ENCODE measurements around the gene SPRR3. TPM values are rescaled to one million over a fixed set of nuclear protein-coding genes. Genes with fewer than 3 reads are reported as not detected.

SPRR3 gene
- total and polyA plus RNA-seq, 2 experiments from 2014 or later = not detected

DNA sequence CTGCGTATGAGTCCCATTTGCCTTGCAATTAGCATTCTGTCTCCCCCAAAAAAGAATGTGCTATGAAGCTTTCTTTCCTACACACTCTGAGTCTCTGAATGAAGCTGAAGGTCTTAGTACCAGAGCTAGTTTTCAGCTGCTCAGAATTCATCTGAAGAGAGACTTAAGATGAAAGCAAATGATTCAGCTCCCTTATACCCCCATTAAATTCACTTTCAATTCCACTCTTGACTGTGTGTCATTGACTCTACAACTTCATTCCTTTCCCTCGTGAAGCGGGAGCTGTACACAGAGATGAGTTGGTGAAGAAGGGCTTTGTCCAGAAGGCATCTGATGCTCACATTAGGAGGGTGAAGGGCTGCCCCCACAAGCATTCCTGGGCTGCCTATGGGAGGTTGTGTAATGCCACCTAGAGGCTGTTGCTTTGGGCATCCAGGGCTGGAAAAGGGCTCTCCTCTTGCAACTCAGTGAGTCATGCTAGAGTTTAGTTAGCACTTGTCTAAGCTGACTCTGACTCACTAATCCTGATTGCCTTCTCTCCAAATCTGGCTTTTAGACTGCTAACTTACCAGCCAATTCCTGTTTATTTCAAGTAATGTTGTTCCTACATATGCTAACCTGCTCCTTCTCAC is 31.2 kb downstream of the SPRR3 start:
- no peak overlapping the region for H3K4me2 ChIP-seq (ENCODE audit: unreplicated experiment)
- no peaks in the 10 kb centered on the region for H3F3A ChIP-seq (ENCODE audit: insufficient read depth)
- TF ChIP-seq EZH2 (IDR thresholded peaks at IDR 0.05; ENCODE audit: insufficient read depth, poor library complexity, severe bottlenecking) = no peak
- no peak for TF ChIP-seq EZH2phosphoT487 (IDR thresholded peaks at IDR 0.05; ENCODE audit: insufficient read depth, low read depth)
- H4K20me1 ChIP-seq (ENCODE audit: insufficient read depth) = no peaks in the 10 kb centered on the region
- H3K4me3 ChIP-seq = no peak overlapping the region
- 44 to 48% methylated on average over 3 of the region's 3 CpGs for WGBS, 2 experiments (ENCODE audit: low coverage in 1 of 2, low lambda C conversion rate in 2 of 2, missing lambda C conversion rate in 2 of 2)
- no peak overlapping the region for H3K9ac ChIP-seq
- H3K79me2 ChIP-seq (ENCODE audit: insufficient read depth) = no peaks in the 10 kb centered on the region
- DNase-seq = peak; percentile 88
- no peaks in the 10 kb centered on the region for H3K36me3 ChIP-seq (ENCODE audit: low read depth)
- no peak overlapping the region for H3K27ac ChIP-seq
- H2AFZ ChIP-seq = no peak overlapping the region
- no peaks in the 10 kb centered on the region for H3K9me3 ChIP-seq (ENCODE audit: low read depth)
- in situ Hi-C loops (cut with MboI) = no loop called here
- no peaks in the 10 kb centered on the region for H3K4me1 ChIP-seq (ENCODE audit: insufficient read depth)
- H3K9me2 ChIP-seq (ENCODE audit: insufficient read depth) = no peaks in the 10 kb centered on the region
- H3K27me3 ChIP-seq (replicated peaks; ENCODE audit: insufficient read depth) = 0 out of 2 replicates have a peak, but pooled peaks cover 4% of the 10 kb centered on the region

DNA sequence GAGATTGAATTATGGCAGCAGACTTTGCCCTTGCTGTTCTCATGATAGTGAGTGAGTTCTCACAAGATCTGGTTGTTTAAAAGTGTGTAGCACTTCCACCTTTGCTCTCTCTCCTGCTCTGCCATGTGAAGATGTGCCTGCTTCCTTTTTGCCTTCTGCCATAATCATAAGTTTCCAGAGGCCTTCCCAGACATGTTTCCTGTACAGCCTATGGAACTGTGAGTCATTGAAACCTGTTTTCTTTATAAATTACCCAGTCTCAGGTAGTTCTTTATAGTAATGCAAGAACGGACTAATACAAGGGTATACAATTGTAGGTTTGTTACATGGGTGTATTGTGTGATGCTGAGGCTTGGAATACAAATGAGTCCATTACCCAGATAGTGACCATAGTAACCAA is 33.7 kb downstream of the SPRR3 start:
- in situ Hi-C loops (cut with MboI) = no loop called here
- Histone ChIP-seq H3K4me3 (no peak overlapping the region), H3K9me2 (ENCODE audit: insufficient read depth) (no peaks in the 10 kb centered on the region), H2AFZ (no peak overlapping the region), H3F3A (ENCODE audit: insufficient read depth) (no peaks in the 10 kb centered on the region), H3K27ac (no peak overlapping the region), H4K20me1 (ENCODE audit: insufficient read depth) (no peaks in the 10 kb centered on the region), H3K36me3 (ENCODE audit: low read depth) (no peaks in the 10 kb centered on the region), H3K9me3 (ENCODE audit: low read depth) (no peaks in the 10 kb centered on the region), H3K4me2 (ENCODE audit: unreplicated experiment) (no peak overlapping the region), H3K27me3 (replicated peaks; ENCODE audit: insufficient read depth) (0 out of 2 replicates have a peak, but pooled peaks cover 4% of the 10 kb centered on the region), H3K9ac (no peak overlapping the region), H3K79me2 (ENCODE audit: insufficient read depth) (no peaks in the 10 kb centered on the region), H3K4me1 (ENCODE audit: insufficient read depth) (no peaks in the 10 kb centered on the region)
- no peak for DNase-seq
- 18 to 44% methylated on average over 1 of the region's 1 CpG for WGBS, 2 experiments (ENCODE audit: low coverage in 1 of 2, low lambda C conversion rate in 2 of 2, missing lambda C conversion rate in 2 of 2)
- TF ChIP-seq EZH2 (IDR thresholded peaks at IDR 0.05; ENCODE audit: insufficient read depth, poor library complexity, severe bottlenecking) = no peak
- no peak for TF ChIP-seq EZH2phosphoT487 (IDR thresholded peaks at IDR 0.05; ENCODE audit: insufficient read depth, low read depth)

DNA sequence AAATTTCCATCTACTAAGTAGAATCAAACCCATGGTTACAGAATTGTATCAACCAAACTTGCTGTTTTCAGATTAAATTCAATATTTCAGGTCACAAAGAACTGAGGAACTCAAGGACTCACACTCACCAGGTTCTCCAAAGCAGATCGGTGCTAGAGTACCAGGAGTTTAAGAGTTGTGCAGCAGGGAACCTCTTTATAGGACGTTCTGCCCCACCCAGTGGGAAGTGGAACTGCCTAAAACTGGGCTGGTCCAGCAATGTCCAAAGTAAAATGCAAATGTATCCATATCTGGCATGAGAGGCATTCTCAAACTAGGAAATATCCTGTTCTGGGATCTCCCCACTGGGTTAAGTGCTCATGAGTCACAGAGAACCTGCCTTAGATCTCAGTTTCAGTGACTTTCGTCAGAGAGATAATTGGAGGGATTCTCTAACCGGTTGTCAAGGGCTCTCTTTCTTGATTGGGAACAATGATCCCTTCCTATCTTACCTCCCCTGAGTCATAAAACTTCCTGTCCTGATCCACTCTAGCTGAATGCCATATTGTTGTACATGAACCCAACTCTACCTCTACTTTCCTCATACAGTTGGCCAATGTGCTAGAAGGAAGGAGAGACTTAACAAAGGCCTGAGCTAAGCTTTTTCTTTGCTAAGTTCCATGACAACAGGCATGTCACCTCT is 39.5 kb downstream of the SPRR3 start, which contains the start of gene SPRR2D:
Gene SPRR2D, minus strand, starts transcription at position 171 of the 682 bp plus-strand sequence. CDS start 774 bp downstream, outside the sequence.
- no peak within 1 kb of the TSS for H3K4me2 ChIP-seq (ENCODE audit: unreplicated experiment)
- WGBS, 2 experiments (ENCODE audit: low coverage in 1 of 2, low lambda C conversion rate in 2 of 2, missing lambda C conversion rate in 2 of 2) = 25 to 37% methylated on average over 4 of the region's 4 CpGs
- no peak for TF ChIP-seq EZH2 (IDR thresholded peaks at IDR 0.05; ENCODE audit: insufficient read depth, poor library complexity, severe bottlenecking)
- no peak for TF ChIP-seq EZH2phosphoT487 (IDR thresholded peaks at IDR 0.05; ENCODE audit: insufficient read depth, low read depth)
- in situ Hi-C loops (cut with MboI) = no loop called here
- DNase-seq = no peak
- no peaks in the 10 kb centered on the region for H3K9me2 ChIP-seq (ENCODE audit: insufficient read depth)
- no peak within 1 kb of the TSS for H3K4me3 ChIP-seq
- H3K27me3 ChIP-seq (replicated peaks; ENCODE audit: insufficient read depth) = peaks cover 10% of the 10 kb centered on the region
- H3K9ac ChIP-seq = no peak within 1 kb of the TSS
- H4K20me1 ChIP-seq (ENCODE audit: insufficient read depth) = no peaks in the 10 kb centered on the region
- no peaks in the 10 kb centered on the region for H3K9me3 ChIP-seq (ENCODE audit: low read depth)
- H3K79me2 ChIP-seq (ENCODE audit: insufficient read depth) = no peaks in the 10 kb centered on the region
- no peak within 1 kb of the TSS for H3K27ac ChIP-seq
- H3F3A ChIP-seq (ENCODE audit: insufficient read depth) = no peaks in the 10 kb centered on the region
- no peaks in the 10 kb centered on the region for H3K4me1 ChIP-seq (ENCODE audit: insufficient read depth)
- no peaks in the 10 kb centered on the region for H3K36me3 ChIP-seq (ENCODE audit: low read depth)
- no peak within 1 kb of the TSS for H2AFZ ChIP-seq

DNA sequence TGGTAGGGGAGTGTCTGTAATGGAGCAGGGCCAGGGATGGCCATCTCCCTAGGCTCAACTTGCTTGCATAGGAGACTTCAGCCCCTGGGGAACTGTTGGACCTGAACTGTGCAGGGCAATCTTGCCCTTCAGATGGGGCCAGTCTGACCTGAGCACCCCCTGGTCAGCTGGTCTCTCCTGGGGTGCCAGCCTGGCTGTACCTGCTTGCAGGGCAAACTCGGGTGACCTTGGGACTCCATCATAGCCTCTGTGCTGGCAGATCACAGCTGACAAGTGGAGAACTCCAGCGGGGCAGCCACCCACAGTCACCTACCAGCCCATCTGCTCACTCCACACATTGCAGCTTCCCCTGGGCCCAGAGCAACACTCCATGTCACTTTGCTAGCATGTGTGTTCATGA is 47.7 kb downstream of the SPRR3 start:
- in situ Hi-C loops (cut with MboI) = no loop called here

More for the DNA sequence above, 47.7 kb downstream of the SPRR3 start:
- H3K36me3 ChIP-seq (ENCODE audit: low read depth) = no peaks in the 10 kb centered on the region
- H3K9me2 ChIP-seq (ENCODE audit: insufficient read depth) = no peaks in the 10 kb centered on the region
- DNase-seq = no peak
- no peaks in the 10 kb centered on the region for H3K79me2 ChIP-seq (ENCODE audit: insufficient read depth)
- H2AFZ ChIP-seq = no peak overlapping the region
- H3K9me3 ChIP-seq (ENCODE audit: low read depth) = no peaks in the 10 kb centered on the region
- H4K20me1 ChIP-seq (ENCODE audit: insufficient read depth) = no peaks in the 10 kb centered on the region
- H3F3A ChIP-seq (ENCODE audit: insufficient read depth) = no peaks in the 10 kb centered on the region
- TF ChIP-seq EZH2phosphoT487 (IDR thresholded peaks at IDR 0.05; ENCODE audit: insufficient read depth, low read depth) (no peak), EZH2 (IDR thresholded peaks at IDR 0.05; ENCODE audit: insufficient read depth, poor library complexity, severe bottlenecking) (no peak)
- H3K4me2 ChIP-seq (ENCODE audit: unreplicated experiment) = no peak overlapping the region
- H3K27me3 ChIP-seq (replicated peaks; ENCODE audit: insufficient read depth) = peaks cover 7% of the 10 kb centered on the region
- WGBS, 2 experiments (ENCODE audit: low coverage in 1 of 2, low lambda C conversion rate in 2 of 2, missing lambda C conversion rate in 2 of 2) = 0 to 13% methylated on average over 1 of the region's 2 CpGs
- no peaks in the 10 kb centered on the region for H3K4me1 ChIP-seq (ENCODE audit: insufficient read depth)
- no peak overlapping the region for H3K4me3 ChIP-seq
- H3K9ac ChIP-seq = no peak overlapping the region
- no peak overlapping the region for H3K27ac ChIP-seq

Small RNA genes lying within 50 kb of the gene (small RNA-seq; reads per million reads assigned to genes)
- not detected for gene AL356867.1 (ENCODE audit: low read depth, low replicate concordance)
- gene RF00322 (ENCODE audit: low read depth, low replicate concordance) = not detected
- gene SPRR1A (ENCODE audit: low read depth, low replicate concordance) = not detected

Other genes starting within 250 kb of the SPRR3 start
- gene KPRP, start 243.7 kb upstream of the SPRR3 start, total RNA-seq (2014; rRNA removed; shearing (Covaris generic)) = under 0.01 and 0.22 TPM in 2 replicates
- 9.9 and 10.4 TPM in 2 replicates for gene KPRP, start 243.7 kb upstream of the SPRR3 start, polyA plus RNA-seq (2016; fragmentation: Nextera tagmentation; extraction: Ambion mirVana)
- not detected in 2 replicates for gene LCE1F, start 226.6 kb upstream of the SPRR3 start, total RNA-seq (2014; rRNA removed; shearing (Covaris generic))
- 1.1 and 1.8 TPM in 2 replicates for gene LCE1F, start 226.6 kb upstream of the SPRR3 start, polyA plus RNA-seq (2016; fragmentation: Nextera tagmentation; extraction: Ambion mirVana)
- not detected in 2 replicates for gene LCE1E, start 215.5 kb upstream of the SPRR3 start, total RNA-seq (2014; rRNA removed; shearing (Covaris generic))
- gene LCE1E, start 215.5 kb upstream of the SPRR3 start, polyA plus RNA-seq (2016; fragmentation: Nextera tagmentation; extraction: Ambion mirVana) = not detected in 2 replicates
- not detected in 2 replicates for gene LCE1D, start 205.0 kb upstream of the SPRR3 start, total RNA-seq (2014; rRNA removed; shearing (Covaris generic))
- not detected in 2 replicates for gene LCE1D, start 205.0 kb upstream of the SPRR3 start, polyA plus RNA-seq (2016; fragmentation: Nextera tagmentation; extraction: Ambion mirVana)
- not detected in 2 replicates for gene LCE1C, start 195.1 kb upstream of the SPRR3 start, total RNA-seq (2014; rRNA removed; shearing (Covaris generic))
- gene LCE1C, start 195.1 kb upstream of the SPRR3 start, polyA plus RNA-seq (2016; fragmentation: Nextera tagmentation; extraction: Ambion mirVana) = not detected in 2 replicates
- not detected in 2 replicates for gene LCE1B, start 189.8 kb upstream of the SPRR3 start, total RNA-seq (2014; rRNA removed; shearing (Covaris generic))
- gene LCE1B, start 189.8 kb upstream of the SPRR3 start, polyA plus RNA-seq (2016; fragmentation: Nextera tagmentation; extraction: Ambion mirVana) = not detected in 2 replicates
- gene LCE1A, start 174.3 kb upstream of the SPRR3 start, total RNA-seq (2014; rRNA removed; shearing (Covaris generic)) = not detected in 2 replicates
- not detected in 2 replicates for gene LCE1A, start 174.3 kb upstream of the SPRR3 start, polyA plus RNA-seq (2016; fragmentation: Nextera tagmentation; extraction: Ambion mirVana)
- gene LCE6A, start 158.9 kb upstream of the SPRR3 start, total RNA-seq (2014; rRNA removed; shearing (Covaris generic)) = not detected in 2 replicates
- not detected in 2 replicates for gene LCE6A, start 158.9 kb upstream of the SPRR3 start, polyA plus RNA-seq (2016; fragmentation: Nextera tagmentation; extraction: Ambion mirVana)
- not detected in 2 replicates for gene LCE7A, start 141.8 kb upstream of the SPRR3 start, total RNA-seq (2014; rRNA removed; shearing (Covaris generic))
- not detected in 2 replicates for gene LCE7A, start 141.8 kb upstream of the SPRR3 start, polyA plus RNA-seq (2016; fragmentation: Nextera tagmentation; extraction: Ambion mirVana)
- not detected in 2 replicates for gene SMCP, start 123.4 kb upstream of the SPRR3 start, total RNA-seq (2014; rRNA removed; shearing (Covaris generic))
- gene SMCP, start 123.4 kb upstream of the SPRR3 start, polyA plus RNA-seq (2016; fragmentation: Nextera tagmentation; extraction: Ambion mirVana) = not detected in 2 replicates
- gene IVL, start 93.2 kb upstream of the SPRR3 start, total RNA-seq (2014; rRNA removed; shearing (Covaris generic)) = 0.76 and 1.1 TPM in 2 replicates
- 0.68 and 1.2 TPM in 2 replicates for gene IVL, start 93.2 kb upstream of the SPRR3 start, polyA plus RNA-seq (2016; fragmentation: Nextera tagmentation; extraction: Ambion mirVana)
- not detected in 2 replicates for gene SPRR5, start 54.5 kb upstream of the SPRR3 start, total RNA-seq (2014; rRNA removed; shearing (Covaris generic))
- gene SPRR5, start 54.5 kb upstream of the SPRR3 start, polyA plus RNA-seq (2016; fragmentation: Nextera tagmentation; extraction: Ambion mirVana) = not detected in 2 replicates
- not detected in 2 replicates for gene SPRR4, start 31.1 kb upstream of the SPRR3 start, total RNA-seq (2014; rRNA removed; shearing (Covaris generic))
- not detected in 2 replicates for gene SPRR4, start 31.1 kb upstream of the SPRR3 start, polyA plus RNA-seq (2016; fragmentation: Nextera tagmentation; extraction: Ambion mirVana)
- not detected in 2 replicates for gene SPRR1A, start 17.7 kb upstream of the SPRR3 start, total RNA-seq (2014; rRNA removed; shearing (Covaris generic))
- gene SPRR1A, start 17.7 kb upstream of the SPRR3 start, polyA plus RNA-seq (2016; fragmentation: Nextera tagmentation; extraction: Ambion mirVana) = not detected in 2 replicates
- not detected in 2 replicates for gene SPRR1B, start 29.5 kb downstream of the SPRR3 start, total RNA-seq (2014; rRNA removed; shearing (Covaris generic))
- not detected in 2 replicates for gene SPRR1B, start 29.5 kb downstream of the SPRR3 start, polyA plus RNA-seq (2016; fragmentation: Nextera tagmentation; extraction: Ambion mirVana)
- gene SPRR2D, start 39.4 kb downstream of the SPRR3 start, total RNA-seq (2014; rRNA removed; shearing (Covaris generic)) = not detected in 2 replicates
- not detected in 2 replicates for gene SPRR2D, start 39.4 kb downstream of the SPRR3 start, polyA plus RNA-seq (2016; fragmentation: Nextera tagmentation; extraction: Ambion mirVana)
- not detected in 2 replicates for gene SPRR2A, start 55.8 kb downstream of the SPRR3 start, total RNA-seq (2014; rRNA removed; shearing (Covaris generic))
- not detected in 2 replicates for gene SPRR2A, start 55.8 kb downstream of the SPRR3 start, polyA plus RNA-seq (2016; fragmentation: Nextera tagmentation; extraction: Ambion mirVana)
- not detected in 2 replicates for gene SPRR2B, start 69.9 kb downstream of the SPRR3 start, total RNA-seq (2014; rRNA removed; shearing (Covaris generic))
- gene SPRR2B, start 69.9 kb downstream of the SPRR3 start, polyA plus RNA-seq (2016; fragmentation: Nextera tagmentation; extraction: Ambion mirVana) = not detected in 2 replicates
- gene SPRR2E, start 92.8 kb downstream of the SPRR3 start, total RNA-seq (2014; rRNA removed; shearing (Covaris generic)) = not detected in 2 replicates
- gene SPRR2E, start 92.8 kb downstream of the SPRR3 start, polyA plus RNA-seq (2016; fragmentation: Nextera tagmentation; extraction: Ambion mirVana) = not detected in 2 replicates
- not detected in 2 replicates for gene SPRR2F, start 111.8 kb downstream of the SPRR3 start, total RNA-seq (2014; rRNA removed; shearing (Covaris generic))
- not detected in 2 replicates for gene SPRR2F, start 111.8 kb downstream of the SPRR3 start, polyA plus RNA-seq (2016; fragmentation: Nextera tagmentation; extraction: Ambion mirVana)
- not detected in 2 replicates for gene SPRR2G, start 149.1 kb downstream of the SPRR3 start, total RNA-seq (2014; rRNA removed; shearing (Covaris generic))
- gene SPRR2G, start 149.1 kb downstream of the SPRR3 start, polyA plus RNA-seq (2016; fragmentation: Nextera tagmentation; extraction: Ambion mirVana) = not detected in 2 replicates
- not detected in 2 replicates for gene LELP1, start 201.7 kb downstream of the SPRR3 start, total RNA-seq (2014; rRNA removed; shearing (Covaris generic))
- not detected in 2 replicates for gene LELP1, start 201.7 kb downstream of the SPRR3 start, polyA plus RNA-seq (2016; fragmentation: Nextera tagmentation; extraction: Ambion mirVana)
- not detected in 2 replicates for gene PRR9, start 215.8 kb downstream of the SPRR3 start, total RNA-seq (2014; rRNA removed; shearing (Covaris generic))
- 0.30 and 0.47 TPM in 2 replicates for gene PRR9, start 215.8 kb downstream of the SPRR3 start, polyA plus RNA-seq (2016; fragmentation: Nextera tagmentation; extraction: Ambion mirVana)

Measured in GM23248 (cell line).